Endothelial cell of umbilical vein (primary cell): Measurements from ENCODE around the gene THOC5.

Source experiments
- CTCF ChIP-seq, 2 donors: IDR thresholded peaks; 1 replicate in 1 of 2; 2 replicates in 1 of 2; pipeline ENCODE4 v1.5.1; 2011; ENCODE audit warnings: low read length in 2 of 2, mild to moderate bottlenecking in 2 of 2, moderate library complexity in 2 of 2, control low read depth in 1 of 2, inconsistent platforms in 1 of 2, low read depth in 1 of 2; ENCODE audit not compliant: insufficient read depth in 1 of 2; ENCODE audit errors: extremely low read depth in 1 of 2
- EZH2 ChIP-seq: IDR thresholded peaks from 2 replicates; pipeline ENCODE4 v1.6.1; 2012; ENCODE audit warnings: borderline replicate concordance, low read depth, mild to moderate bottlenecking, moderate library complexity, low read length, inconsistent platforms; ENCODE audit not compliant: severe bottlenecking
- FOS ChIP-seq: IDR thresholded peaks from 2 replicates; pipeline ENCODE4 v1.6.1; 2011; ENCODE audit warnings: mild to moderate bottlenecking, low read length, moderate library complexity, borderline replicate concordance; ENCODE audit not compliant: insufficient read depth
- JUN ChIP-seq: IDR thresholded peaks from 2 replicates; pipeline ENCODE4 v1.6.1; 2011; ENCODE audit warnings: borderline replicate concordance, low read depth; ENCODE audit not compliant: insufficient read length, insufficient read depth
- MYC ChIP-seq: IDR thresholded peaks from one replicate; pipeline ENCODE4 v1.6.1; 2011; ENCODE audit warnings: mild to moderate bottlenecking, low read depth, low read length
- POLR2A ChIP-seq: IDR thresholded peaks from 2 replicates; pipeline ENCODE4 v1.6.1; 2012; ENCODE audit warnings: low read depth, mild to moderate bottlenecking, control low read depth, low read length
- POLR2AphosphoS5 ChIP-seq: IDR thresholded peaks from 2 replicates; pipeline ENCODE4 v1.6.1; 2012; ENCODE audit warnings: low read depth, mild to moderate bottlenecking, control low read depth, low read length, moderate library complexity; ENCODE audit not compliant: insufficient read depth
- TF ChIP-seq, protein P1 (sequence below): IDR thresholded peaks from 2 replicates; pipeline ENCODE4 v1.6.1; 2011; ENCODE audit not compliant: insufficient read depth, insufficient read length

DNA sequence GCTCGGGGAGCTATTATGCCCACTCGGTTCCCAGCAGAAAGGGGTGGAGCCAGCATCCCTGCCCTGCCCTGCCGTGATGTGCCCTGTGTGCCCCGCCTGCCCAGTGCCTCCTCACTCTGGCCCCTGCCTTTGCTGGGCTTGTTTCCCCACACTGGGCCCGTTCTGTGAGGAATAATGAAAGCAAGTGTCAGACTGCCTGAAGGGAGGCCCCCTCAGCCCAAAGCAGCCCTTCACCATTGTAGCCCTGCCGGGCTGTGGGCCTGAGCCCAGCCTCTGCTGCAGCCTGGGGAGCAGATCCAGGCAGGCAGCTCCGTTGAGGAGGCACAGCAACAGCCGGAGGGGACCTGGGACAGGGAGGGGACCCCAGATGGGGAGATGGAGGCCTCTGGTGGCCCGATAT is 93.8 kb downstream of the THOC5 start:
- TF ChIP-seq FOS (no peak), CTCF (IDR thresholded peaks at IDR 0.05; ENCODE audit: extremely low read depth in 1 of 2, insufficient read depth in 1 of 2, low read depth in 1 of 2, low read length in 2 of 2) (no peak), EZH2 (no peak), POLR2A (no peak), POLR2AphosphoS5 (no peak), MYC (no peak), JUN (no peak)
- TF ChIP-seq, protein P1, sequence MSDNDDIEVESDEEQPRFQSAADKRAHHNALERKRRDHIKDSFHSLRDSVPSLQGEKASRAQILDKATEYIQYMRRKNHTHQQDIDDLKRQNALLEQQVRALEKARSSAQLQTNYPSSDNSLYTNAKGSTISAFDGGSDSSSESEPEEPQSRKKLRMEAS = no peak
